Glomerular visceral epithelial cell (primary cell): ENCODE data around the gene GFPT1.

Experiments
- DNase-seq: peaks from one replicate; pipeline ENCODE4 v3.0.0-alpha.2; 2016; ENCODE audit errors: extremely low spot score

The GFPT1 gene

DNA sequence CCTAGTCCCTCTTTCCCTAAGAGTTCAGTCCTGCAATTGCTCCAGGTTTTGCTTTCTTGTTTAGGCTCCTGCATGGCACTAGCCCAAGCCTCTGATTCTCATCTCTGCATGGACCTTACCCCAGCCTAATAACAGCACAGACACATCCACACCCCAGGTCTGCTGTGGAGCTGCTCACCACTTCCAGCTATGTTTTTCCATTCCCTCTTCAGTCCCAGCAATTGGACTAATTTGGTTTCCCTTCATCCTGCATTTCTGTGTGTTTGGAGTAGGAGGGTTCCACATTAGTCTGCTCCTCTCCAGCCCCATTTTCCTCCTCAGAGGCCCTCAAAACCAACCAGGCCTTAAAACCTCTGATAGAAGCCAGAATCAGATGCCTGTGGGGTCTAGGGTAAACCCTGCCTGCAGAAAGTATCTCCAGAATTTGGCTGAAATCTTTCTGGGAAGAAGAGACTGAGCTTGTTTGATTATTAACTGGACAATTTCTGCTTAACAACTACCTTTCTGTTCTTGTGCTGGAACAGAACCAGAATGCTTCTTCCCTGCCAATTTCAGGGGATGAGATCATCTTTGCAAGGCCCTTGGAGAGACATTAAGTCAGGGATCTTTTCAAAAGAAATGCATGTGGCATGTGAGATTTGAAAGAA, 95.9 kb downstream of the GFPT1 start:
- peak; percentile 67 for DNase-seq

DNA sequence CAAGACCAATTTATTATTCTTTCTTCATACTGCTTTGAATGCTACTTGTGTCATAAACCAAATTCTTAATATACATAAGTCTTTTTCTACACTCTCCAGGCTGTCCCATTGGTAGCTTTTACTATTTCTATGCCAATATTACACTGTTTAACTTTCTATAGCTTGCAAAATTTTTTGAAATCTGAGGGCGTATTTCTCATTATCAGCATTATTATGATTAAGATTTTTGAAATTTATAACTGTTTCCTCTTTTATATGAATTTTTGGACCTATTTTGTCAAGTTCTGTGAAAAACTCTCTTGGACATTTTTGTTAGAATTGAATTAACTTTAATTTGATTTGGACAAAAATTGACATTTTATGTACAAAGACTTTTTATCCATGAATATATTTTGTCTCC, 98.6 kb downstream of the GFPT1 start:
- no peak for DNase-seq

DNA sequence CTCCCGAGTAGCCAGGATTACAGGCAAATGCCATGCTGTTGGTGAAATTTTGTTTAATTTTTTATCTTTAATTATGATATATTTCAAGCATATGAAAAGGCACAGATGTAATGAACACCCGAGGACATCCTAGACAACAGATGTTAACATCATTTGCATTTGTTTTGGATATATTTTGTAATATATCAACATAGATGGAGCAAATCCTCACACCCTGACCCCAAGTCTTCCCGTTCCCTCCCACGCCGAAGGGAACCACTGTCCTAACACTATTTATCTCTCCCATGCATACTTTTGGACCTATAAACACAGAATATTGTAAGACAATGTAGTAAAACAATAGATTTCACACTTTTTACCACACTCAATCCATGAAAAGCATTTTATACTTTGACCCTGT, 99.5 kb downstream of the GFPT1 start:
- DNase-seq: no peak

DNA sequence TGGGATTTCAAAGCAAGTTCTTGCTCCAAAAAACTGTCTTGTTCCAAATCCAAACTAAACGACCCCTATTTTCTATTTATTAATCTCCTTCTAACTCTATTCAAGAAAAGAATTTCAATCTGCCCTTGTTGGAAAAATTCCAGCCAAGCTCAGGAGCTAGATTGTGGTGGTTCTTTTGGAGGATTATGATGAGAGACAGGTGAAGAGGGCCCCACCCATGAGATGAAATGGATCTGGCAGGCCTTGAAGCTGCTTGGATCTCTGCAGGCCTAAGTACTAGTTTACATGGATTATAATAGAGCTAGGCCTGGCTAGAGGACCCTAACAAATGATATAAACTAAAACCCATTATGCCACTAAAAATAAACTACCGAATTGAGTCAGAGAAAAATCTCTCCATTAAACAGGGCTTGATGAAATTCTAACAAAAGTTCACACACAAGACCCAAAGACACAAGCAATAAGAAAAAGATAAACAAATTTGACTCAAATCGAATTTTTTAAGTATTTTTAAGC, 101.6 kb downstream of the GFPT1 start:
- DNase-seq: no peak

DNA sequence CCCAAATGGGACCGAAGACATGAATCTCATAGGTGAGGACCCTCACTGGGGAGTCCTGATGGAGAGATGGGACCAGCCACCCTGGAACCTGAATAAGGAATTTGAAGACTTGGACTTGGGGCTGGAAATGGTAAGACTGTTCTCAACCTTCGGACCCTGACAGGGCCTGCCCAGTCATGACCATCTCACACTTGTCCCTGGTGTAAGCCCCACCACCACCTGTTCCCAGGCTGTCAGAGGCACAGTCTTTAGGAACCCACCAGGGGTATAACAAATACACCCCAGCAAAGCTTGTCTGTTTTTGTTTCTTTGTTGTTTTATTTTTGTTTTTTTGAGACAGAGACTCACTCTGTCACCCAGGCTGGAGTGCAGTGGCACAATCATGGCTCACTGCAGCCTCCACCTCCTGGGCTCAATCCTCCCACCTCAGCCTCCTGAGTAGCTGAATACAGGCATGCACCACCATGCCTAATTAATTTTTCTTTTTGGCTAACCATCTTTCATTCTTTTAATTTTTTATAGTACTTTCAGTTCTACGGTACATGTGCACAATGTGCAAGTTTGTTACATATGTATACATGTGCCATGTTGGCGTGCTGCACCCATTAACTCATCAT, 106.1 kb downstream of the GFPT1 start:
- no peak for DNase-seq

DNA sequence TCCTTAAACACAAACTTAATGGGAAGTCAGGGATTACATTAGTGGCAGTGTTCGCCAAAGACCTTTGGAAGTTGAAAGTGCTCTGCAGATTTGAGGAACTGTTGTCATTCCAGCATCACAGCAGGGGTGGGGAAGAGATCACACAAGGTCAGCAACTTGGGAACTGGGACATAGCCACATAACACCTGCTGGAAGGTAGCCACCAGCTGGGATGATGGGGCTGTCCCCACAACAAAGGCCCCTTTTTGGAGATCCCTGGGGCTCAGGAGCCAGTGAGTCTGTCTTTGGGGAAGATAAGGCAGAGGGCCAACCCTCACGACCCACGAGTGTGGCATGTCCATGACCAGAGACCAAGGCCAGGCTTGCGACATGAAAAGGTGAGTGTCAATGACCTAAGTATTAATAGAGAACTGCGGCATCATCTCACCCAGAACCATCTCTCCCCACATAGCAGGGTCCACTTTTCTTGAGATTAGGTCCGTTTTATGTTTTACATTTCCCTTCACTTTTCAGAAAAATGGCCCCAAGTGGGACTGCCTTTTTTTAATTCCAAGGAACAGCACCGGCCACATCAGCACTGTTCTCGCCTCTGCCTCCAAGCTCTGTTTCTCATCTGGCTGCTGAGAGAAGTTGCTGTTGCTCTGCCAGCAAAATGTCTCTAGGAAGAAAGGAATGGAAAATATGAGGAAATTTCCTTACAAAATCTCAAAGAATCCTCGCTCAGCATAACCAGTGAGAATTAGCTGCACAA, 106.9 kb downstream of the GFPT1 start:
- no peak for DNase-seq

DNA sequence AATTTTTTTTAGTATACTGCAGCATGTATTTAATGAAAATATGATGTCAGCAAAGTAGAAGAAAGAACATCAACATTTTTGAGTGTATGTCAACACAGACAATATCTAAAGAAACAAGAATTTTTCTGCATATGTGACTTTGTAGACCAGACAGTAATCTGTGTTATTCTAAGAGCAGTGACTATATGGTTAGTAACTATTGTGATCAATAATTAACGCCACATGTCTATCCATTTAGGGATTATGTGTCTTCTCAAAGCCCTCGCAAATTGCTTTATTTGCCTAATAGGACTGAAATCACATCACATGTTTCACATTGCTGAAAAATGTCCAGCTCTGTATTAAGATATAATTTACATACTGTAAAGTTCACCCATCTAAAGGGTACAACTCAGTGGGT, 107.8 kb downstream of the GFPT1 start:
- no peak for DNase-seq

DNA sequence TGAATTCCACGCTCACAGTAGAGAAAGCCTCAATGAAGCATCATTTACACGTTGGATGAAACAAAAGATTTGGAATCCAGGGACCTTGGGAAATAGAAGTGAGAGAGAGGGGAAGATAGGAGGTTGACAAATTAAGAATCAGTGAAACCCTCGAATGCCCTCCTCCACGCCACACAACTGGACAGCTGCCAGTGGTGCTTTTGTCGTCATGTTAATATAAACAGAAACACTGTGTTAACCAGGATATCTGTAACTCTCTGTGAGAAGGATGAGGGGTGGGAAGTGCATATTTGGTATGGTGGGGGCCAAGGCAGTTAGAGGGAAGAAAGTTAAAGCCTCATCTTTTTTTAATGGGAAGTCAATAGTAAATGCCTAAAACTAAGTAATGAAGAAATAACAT, 108.7 kb downstream of the GFPT1 start:
- no peak for DNase-seq

DNA sequence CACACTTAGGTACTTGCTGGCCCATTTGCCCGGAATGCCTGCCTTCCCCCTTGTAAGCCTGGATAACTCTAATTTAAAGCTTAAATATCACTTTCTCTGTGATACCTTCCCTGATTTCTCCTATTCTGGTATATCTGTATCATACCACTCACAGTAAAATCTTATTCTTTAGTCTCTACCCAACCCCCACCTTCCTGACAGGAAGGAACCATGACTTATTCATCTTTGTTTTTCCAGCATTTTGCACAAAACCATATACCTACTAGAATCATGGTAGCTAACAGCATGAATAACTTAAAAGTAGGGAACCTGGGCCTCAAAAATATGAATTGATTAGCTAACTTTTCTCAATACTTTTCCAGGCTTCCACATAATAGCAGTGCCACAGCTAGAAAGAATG, 111.5 kb downstream of the GFPT1 start:
- DNase-seq: no peak

DNA sequence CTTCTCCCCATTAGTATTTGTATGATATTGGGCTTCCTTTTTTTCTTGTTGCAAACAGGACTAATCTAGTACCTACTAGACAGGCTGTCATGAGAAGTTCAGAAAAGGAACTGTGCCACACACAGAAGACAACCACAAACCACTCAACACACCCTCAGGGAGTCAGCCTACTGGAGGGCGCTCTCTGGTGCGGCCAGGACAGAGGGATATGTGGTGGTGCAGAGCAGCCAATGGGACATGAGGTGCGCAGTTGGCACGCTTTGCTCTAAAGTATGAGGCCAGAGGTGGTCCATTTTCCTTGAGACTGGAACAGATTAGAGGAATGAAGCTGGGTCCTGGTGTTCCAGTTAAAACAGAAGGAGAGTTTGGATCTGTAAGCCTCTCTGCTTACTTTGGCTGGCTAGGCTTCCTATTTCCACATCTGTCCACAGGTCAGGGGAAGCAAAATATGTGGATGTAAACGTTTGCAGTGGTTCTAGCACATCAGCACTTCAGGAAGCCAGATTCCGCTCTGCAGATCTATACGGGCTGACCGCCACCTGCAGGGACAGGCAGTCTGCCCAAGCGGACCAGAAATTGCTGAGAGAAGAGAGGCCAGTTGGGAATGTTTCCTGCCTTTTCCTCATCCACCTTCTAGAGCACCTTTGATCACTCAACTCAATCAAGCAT, 114.1 kb downstream of the GFPT1 start:
- no peak for DNase-seq

DNA sequence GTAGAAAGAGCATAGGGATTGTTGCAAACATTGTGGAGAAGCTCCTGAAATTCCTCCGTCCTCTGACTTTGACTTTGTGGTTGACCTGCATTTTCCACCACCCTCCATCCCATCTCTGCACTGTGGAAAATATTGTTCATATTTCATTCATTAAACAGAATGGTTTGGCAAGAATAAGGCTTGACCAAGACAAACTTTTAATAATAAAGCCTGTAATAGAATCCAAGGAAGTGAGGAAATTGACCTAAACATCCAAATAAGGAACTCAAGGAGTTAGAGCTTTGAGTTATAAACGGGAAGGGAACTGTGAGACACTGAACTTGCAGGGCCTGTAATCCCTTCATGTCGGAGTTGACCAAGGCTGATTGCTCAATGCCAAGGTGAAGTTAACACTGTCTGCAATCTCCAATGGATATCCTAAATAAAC, 115.2 kb downstream of the GFPT1 start:
- no peak for DNase-seq
